ENCODE data around the gene PFAS.
"Not testable (repeated sequence)": the region's sequence is repeated elsewhere in the genome, so short reads cannot be mapped to it uniquely, and the experiment has no call there.

The PFAS gene

GRCh38 chr17:8248751-8249607 lies at the start of gene PFAS:
Gene PFAS (plus strand): TSS chr17:8249289. CDS start chr17:8253938, 4,649 bp downstream.
- DNase-seq (ENCODE audit: low read depth, low spot score): peak; percentile 52

- no peak for DNase-seq (ENCODE audit: low read depth, low spot score)
Observed at GRCh38 chr17:8204761-8205555, 44.1 kb upstream of the PFAS start.

- DNase-seq (ENCODE audit: low read depth, low spot score): no peak
Observed at GRCh38 chr17:8206536-8206935, 42.6 kb upstream of the PFAS start.

- no peak for DNase-seq (ENCODE audit: low read depth, low spot score)
Observed at GRCh38 chr17:8209907-8210760, 39.0 kb upstream of the PFAS start, which contains the start of gene AURKB. Gene AURKB (minus strand): TSS chr17:8210575. CDS start chr17:8210224, 351 bp downstream.

- no peak for DNase-seq (ENCODE audit: low read depth, low spot score)
Observed at GRCh38 chr17:8210761-8211458, 38.2 kb upstream of the PFAS start.

GRCh38 chr17:8212312-8213180 lies 36.5 kb upstream of the PFAS start:
- no peak for DNase-seq (ENCODE audit: low read depth, low spot score)

GRCh38 chr17:8214000-8214399 lies 35.1 kb upstream of the PFAS start:
- not testable (repeated sequence) for DNase-seq (ENCODE audit: low read depth, low spot score)

- DNase-seq (ENCODE audit: low read depth, low spot score): no peak
Observed at GRCh38 chr17:8220783-8221662, 28.1 kb upstream of the PFAS start.

GRCh38 chr17:8221663-8222379 lies 27.3 kb upstream of the PFAS start:
- no peak for DNase-seq (ENCODE audit: low read depth, low spot score)

- no peak for DNase-seq (ENCODE audit: low read depth, low spot score)
Observed at GRCh38 chr17:8222380-8222629, 26.8 kb upstream of the PFAS start.

- no peak for DNase-seq (ENCODE audit: low read depth, low spot score)
Observed at GRCh38 chr17:8222630-8223355, 26.3 kb upstream of the PFAS start.

- DNase-seq (ENCODE audit: low read depth, low spot score): no peak
Observed at GRCh38 chr17:8223356-8224126, 25.5 kb upstream of the PFAS start.

GRCh38 chr17:8224891-8225812 lies 23.9 kb upstream of the PFAS start:
- DNase-seq (ENCODE audit: low read depth, low spot score): no peak

- DNase-seq (ENCODE audit: low read depth, low spot score): peak; percentile 38
Observed at GRCh38 chr17:8225813-8226535, 23.1 kb upstream of the PFAS start.

- peak; percentile 56 for DNase-seq (ENCODE audit: low read depth, low spot score)
Observed at GRCh38 chr17:8226536-8227237, 22.4 kb upstream of the PFAS start.

Measured in iPS DF 19.7 (cell line).